SU-DHL-6 (cell line): ENCODE measurements around the gene SRGAP1.

Experiments used
- H2AFZ ChIP-seq: fragments of 200-600 bp; sonication (generic); 2 replicates; pipeline ENCODE4 v1.6.1; 2014; ENCODE audit warnings: low read depth, mild to moderate bottlenecking, moderate library complexity, mixed read lengths, antibody characterized with exemption, low read length; ENCODE audit not compliant: severe bottlenecking
- H3F3A ChIP-seq: fragments of 200-600 bp; shearing (Covaris generic); 2 replicates; pipeline ENCODE4 v1.6.0; 2016; ENCODE audit warnings: antibody characterized with exemption, mild to moderate bottlenecking; ENCODE audit not compliant: insufficient read depth
- H3K27ac ChIP-seq: fragments of 200-600 bp; sonication (generic); 2 replicates; pipeline ENCODE4 v1.5.1; 2016; ENCODE audit warnings: low read depth, mild to moderate bottlenecking, low read length, moderate library complexity, mixed read lengths
- H3K27me3 ChIP-seq: fragments of 200-600 bp; sonication (generic), shearing (Covaris generic); 2 replicates; pipeline ENCODE4 v1.6.0; 2014; ENCODE audit warnings: mild to moderate bottlenecking, low read length
- H3K36me3 ChIP-seq: fragments of 200-600 bp; sonication (generic); 2 replicates; pipeline ENCODE4 v1.6.1; 2014; ENCODE audit warnings: mild to moderate bottlenecking, low read length, mixed read lengths
- H3K4me2 ChIP-seq: fragments of 300-600, 200-600 bp; shearing (Covaris generic), sonication (generic); 2 replicates; pipeline ENCODE4 v1.6.0; 2014; ENCODE audit warnings: low read length, low read depth, mild to moderate bottlenecking; ENCODE audit not compliant: poor library complexity, severe bottlenecking
- H3K4me3 ChIP-seq: fragments of 200-600 bp; sonication (generic); 2 replicates; pipeline ENCODE4 v1.5.1; 2014; ENCODE audit warnings: antibody characterized with exemption, low read length, mild to moderate bottlenecking, mixed read lengths; ENCODE audit not compliant: insufficient read depth, poor library complexity, severe bottlenecking
- H3K79me2 ChIP-seq: fragments of 200-600 bp; sonication (generic); 2 replicates; pipeline ENCODE4 v1.6.1; 2014; ENCODE audit warnings: mild to moderate bottlenecking, low read length, moderate library complexity; ENCODE audit not compliant: insufficient read depth
- H3K9ac ChIP-seq: fragments of 200-600 bp; sonication (generic); 2 replicates; pipeline ENCODE4 v1.7.0; 2014; ENCODE audit warnings: mild to moderate bottlenecking, low read length
- H3K9me2 ChIP-seq: fragments of 200-600 bp; sonication (generic); replicated peaks from 2 replicates; pipeline ENCODE4 v1.6.1; 2014; ENCODE audit warnings: low read length; ENCODE audit not compliant: insufficient read depth
- H3K9me3 ChIP-seq: fragments of 200-600 bp; sonication (generic); 2 replicates; pipeline ENCODE4 v1.6.1; 2014; ENCODE audit warnings: low read length, mixed read lengths; ENCODE audit not compliant: insufficient read depth
- H4K20me1 ChIP-seq: fragments of 200-600 bp; sonication (generic); 2 replicates; pipeline ENCODE4 v1.6.1; 2014; ENCODE audit warnings: low read depth, mild to moderate bottlenecking, antibody characterized with exemption, low read length, moderate library complexity, mixed read lengths
- EZH2phosphoT487 ChIP-seq: fragments of 200-600 bp; sonication (generic), shearing (Covaris generic); conservative IDR thresholded peaks from 2 replicates; pipeline ENCODE4 v1.6.1; 2018; ENCODE audit warnings: mild to moderate bottlenecking, antibody characterized with exemption, low read length, moderate library complexity, mixed read lengths
- TF ChIP-seq, protein P1 (sequence below): fragments of 200-600 bp; sonication (generic); IDR thresholded peaks from one replicate; pipeline ENCODE4 v1.5.1; 2017; ENCODE audit warnings: antibody characterized with exemption, mild to moderate bottlenecking, low read length, moderate library complexity; ENCODE audit not compliant: insufficient read depth, poor library complexity, severe bottlenecking

The SRGAP1 gene

DNA sequence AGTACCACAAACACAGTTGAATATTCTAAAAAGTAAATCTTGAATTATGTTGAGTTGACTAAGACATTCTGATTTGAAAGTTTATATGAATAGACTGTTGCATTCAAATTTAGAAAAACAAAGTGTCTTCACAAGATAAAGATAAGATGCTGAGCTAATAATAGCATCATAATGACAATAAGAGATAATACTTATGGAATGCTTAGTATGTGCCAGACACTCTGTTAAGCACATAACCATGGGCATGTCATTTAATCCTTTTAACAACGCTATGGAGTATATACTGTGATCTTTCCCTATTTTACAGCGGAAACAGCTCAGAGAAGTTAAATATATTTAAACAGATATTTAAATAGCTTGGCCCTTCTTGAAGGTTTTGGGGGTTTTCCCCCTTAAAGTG lies 163.4 kb downstream of the SRGAP1 start:
- Histone ChIP-seq H3K36me3 (no peaks in the 10 kb centered on the region), H3F3A (no peaks in the 10 kb centered on the region), H2AFZ (no peak overlapping the region), H3K4me3 (no peak overlapping the region), H3K27me3 (no peaks in the 10 kb centered on the region), H3K4me2 (no peak overlapping the region), H3K79me2 (no peaks in the 10 kb centered on the region), H3K27ac (no peak overlapping the region), H3K9me3 (no peaks in the 10 kb centered on the region), H3K9ac (no peak overlapping the region), H4K20me1 (no peaks in the 10 kb centered on the region), H3K9me2 (no peaks in the 10 kb centered on the region)
- no peak for TF ChIP-seq EZH2phosphoT487
- TF ChIP-seq, protein P1, sequence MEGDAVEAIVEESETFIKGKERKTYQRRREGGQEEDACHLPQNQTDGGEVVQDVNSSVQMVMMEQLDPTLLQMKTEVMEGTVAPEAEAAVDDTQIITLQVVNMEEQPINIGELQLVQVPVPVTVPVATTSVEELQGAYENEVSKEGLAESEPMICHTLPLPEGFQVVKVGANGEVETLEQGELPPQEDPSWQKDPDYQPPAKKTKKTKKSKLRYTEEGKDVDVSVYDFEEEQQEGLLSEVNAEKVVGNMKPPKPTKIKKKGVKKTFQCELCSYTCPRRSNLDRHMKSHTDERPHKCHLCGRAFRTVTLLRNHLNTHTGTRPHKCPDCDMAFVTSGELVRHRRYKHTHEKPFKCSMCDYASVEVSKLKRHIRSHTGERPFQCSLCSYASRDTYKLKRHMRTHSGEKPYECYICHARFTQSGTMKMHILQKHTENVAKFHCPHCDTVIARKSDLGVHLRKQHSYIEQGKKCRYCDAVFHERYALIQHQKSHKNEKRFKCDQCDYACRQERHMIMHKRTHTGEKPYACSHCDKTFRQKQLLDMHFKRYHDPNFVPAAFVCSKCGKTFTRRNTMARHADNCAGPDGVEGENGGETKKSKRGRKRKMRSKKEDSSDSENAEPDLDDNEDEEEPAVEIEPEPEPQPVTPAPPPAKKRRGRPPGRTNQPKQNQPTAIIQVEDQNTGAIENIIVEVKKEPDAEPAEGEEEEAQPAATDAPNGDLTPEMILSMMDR: no peak

DNA sequence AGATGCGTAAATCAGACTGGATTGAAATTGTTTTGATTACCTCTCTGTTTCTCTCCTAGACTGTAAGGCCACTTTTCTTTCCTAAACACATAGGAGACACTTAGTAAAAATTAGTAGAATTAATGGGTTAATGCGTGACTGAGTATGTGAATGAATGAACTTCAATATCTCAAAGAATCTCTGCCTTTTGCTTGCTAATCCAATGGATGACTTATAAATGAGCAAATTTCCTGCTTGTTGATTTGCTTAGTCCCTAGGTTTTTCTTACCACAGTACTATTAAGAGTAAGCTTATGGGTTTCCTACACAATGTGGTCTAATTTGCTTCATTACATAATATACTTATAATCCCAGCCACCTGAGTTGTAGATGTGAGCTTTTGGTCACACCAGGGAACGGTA lies 164.1 kb downstream of the SRGAP1 start:
- TF ChIP-seq EZH2phosphoT487: no peak
- TF ChIP-seq, protein P1: no peak
- Histone ChIP-seq H4K20me1 (no peaks in the 10 kb centered on the region), H3F3A (no peaks in the 10 kb centered on the region), H3K36me3 (no peaks in the 10 kb centered on the region), H2AFZ (no peak overlapping the region), H3K79me2 (no peaks in the 10 kb centered on the region), H3K9me3 (no peaks in the 10 kb centered on the region), H3K9me2 (no peaks in the 10 kb centered on the region), H3K9ac (no peak overlapping the region), H3K27me3 (no peaks in the 10 kb centered on the region), H3K4me3 (no peak overlapping the region), H3K4me2 (no peak overlapping the region), H3K27ac (no peak overlapping the region)

DNA sequence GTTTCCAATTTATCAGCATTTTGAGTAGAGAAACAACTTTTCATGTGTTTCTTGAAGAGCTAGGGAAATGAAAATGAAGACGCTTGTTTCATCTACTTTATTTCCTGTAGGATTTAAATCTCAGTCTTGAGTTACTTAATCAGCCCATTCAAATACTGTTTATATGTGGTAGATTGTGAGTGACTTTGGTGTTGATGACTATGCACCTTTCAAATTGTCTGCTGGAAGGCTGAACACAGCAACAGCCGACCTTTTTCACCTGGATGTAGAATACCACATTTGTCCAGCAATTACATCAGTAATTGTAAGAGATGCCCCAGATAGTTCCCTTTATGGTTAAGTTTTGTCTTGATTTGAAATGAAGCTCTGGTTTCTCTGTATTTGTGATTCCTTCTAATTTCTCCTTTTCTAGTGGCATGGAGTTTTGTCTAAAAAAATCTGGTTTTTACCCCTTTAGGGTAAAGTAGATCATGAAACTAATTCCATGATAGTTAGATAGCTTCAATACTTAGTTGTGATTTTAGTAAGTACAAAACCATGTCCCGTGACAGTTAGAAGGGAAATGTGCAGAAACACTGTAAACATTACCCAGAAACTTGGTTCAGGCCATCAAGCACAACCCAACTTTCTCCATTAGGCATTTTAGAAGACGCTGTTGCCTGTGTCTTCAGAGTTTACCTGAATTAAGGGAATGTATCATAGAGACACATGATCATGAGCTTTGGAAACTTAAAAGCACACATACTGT lies 165.0 kb downstream of the SRGAP1 start:
- Histone ChIP-seq H3K36me3 (no peaks in the 10 kb centered on the region), H4K20me1 (no peaks in the 10 kb centered on the region), H3K27ac (no peak overlapping the region), H3K9me3 (no peaks in the 10 kb centered on the region), H3K4me2 (no peak overlapping the region), H3K9ac (no peak overlapping the region), H3K79me2 (no peaks in the 10 kb centered on the region), H3K4me3 (no peak overlapping the region), H2AFZ (no peak overlapping the region), H3K9me2 (no peaks in the 10 kb centered on the region), H3K27me3 (no peaks in the 10 kb centered on the region), H3F3A (no peaks in the 10 kb centered on the region)
- TF ChIP-seq EZH2phosphoT487: no peak
- TF ChIP-seq, protein P1: no peak
